ENCODE results near the gene CHERP.
"Not testable (repeated sequence)": the region's sequence is repeated elsewhere in the genome, so short reads cannot be mapped to it uniquely, and the experiment has no call there.

The CHERP gene

DNA sequence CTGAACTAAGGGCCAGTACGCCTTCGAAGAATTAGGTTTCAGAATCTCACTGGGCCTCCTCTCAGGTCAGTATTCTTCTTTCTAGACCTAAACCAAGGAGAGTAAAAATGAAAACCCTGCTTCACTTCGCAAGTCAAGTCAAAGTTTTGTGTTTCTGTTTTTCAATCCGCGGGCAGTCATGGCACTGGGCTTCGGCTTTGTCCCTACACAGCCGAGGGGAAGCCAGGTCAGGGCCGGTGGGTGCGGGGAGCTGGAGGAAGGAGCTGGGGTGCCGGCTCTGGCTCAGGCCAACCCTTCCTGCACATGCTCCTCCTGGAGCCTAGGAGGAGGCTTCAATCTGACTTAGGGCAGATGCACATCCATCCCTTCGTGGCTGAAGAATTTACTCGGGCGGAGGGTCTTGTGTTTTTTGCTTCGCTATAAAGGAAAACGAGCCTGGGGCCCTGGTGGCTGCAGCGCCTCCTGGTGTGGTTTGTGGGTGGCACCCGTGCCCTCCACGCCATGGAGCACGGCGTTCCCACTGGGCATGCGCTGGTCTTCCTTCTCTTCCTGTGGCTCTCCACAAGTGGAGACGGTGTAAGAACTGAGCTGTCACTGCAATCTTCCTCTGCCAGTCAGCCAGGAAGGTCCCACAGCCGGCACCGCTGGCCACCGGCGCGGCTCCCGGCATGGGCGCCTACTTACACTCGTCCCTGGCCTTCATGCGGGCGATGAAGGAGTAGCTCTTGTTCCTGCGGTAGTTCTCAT lies 23.6 kb downstream of the CHERP start:
- DNase-seq = no peak

DNA sequence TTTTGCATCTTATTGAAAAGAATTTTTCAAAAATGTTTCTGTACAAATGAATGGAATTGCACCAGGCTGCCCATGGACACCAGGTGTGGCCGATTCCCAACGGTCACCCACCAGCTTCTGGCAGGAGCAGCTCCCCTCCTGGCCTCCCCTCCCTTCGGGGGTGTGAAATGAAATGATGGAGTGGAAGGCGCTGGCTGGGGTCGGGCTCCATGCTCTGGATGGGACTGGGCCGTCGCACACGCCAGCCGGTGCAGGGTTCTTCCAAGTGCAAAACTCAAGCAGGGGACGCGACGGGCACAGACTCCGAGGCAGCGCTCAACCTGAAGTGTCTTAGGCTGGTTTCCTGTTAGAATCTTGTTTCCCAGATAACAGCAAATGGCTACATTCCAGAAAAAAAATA lies 24.2 kb downstream of the CHERP start:
- DNase-seq = no peak

DNA sequence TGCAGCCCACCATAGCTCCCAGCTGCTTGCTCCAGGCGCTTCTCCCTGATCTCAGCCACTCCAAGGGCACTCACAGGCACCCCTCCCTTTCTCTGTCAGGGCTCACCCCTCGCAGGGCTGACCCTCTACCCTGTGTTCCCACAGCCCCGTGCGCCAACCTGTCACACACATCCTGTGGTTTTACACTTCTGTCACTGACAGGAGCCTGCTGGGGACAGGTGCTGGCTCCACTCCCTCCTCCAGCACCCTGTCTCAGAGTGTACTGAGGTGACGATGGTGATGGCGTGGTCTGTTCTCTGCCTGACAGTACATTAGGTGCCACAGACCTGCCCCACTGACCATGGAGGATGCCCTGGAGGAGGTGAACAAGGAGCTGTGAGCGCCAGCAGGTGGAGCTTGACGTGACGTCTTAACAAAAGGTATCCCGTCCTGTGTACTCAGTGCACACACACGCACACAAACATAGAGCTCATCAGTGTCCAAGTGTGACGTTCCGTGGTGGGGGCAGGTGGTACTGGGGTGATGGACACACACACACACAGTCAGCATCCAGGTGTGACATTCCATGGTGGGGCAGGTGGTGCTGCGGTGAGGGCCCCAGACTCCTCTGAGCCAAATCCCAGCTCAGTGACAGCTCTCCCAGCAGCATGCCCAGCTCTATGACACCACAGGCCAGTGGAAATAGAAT lies 25.2 kb downstream of the CHERP start:
- DNase-seq = no peak

DNA sequence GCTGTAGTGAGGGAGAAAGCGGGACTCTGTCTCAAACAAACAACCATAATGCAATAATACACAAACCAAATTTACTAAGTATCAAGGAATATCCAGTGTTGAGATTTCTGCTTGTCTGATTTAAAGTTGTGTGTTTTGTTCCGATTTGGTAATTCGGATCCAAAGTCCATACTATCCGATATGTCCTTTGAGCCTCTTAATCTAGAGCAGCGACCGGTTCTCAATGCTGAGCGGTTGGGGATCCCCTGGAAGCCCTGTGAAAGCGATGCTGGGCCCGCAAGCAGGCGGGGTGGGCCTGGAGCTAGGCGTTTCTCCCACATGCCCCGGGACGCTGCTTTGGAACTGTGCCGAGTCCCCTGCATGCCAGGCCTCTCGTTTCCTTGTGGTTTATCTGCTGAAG lies 25.9 kb downstream of the CHERP start:
- DNase-seq = no peak

DNA sequence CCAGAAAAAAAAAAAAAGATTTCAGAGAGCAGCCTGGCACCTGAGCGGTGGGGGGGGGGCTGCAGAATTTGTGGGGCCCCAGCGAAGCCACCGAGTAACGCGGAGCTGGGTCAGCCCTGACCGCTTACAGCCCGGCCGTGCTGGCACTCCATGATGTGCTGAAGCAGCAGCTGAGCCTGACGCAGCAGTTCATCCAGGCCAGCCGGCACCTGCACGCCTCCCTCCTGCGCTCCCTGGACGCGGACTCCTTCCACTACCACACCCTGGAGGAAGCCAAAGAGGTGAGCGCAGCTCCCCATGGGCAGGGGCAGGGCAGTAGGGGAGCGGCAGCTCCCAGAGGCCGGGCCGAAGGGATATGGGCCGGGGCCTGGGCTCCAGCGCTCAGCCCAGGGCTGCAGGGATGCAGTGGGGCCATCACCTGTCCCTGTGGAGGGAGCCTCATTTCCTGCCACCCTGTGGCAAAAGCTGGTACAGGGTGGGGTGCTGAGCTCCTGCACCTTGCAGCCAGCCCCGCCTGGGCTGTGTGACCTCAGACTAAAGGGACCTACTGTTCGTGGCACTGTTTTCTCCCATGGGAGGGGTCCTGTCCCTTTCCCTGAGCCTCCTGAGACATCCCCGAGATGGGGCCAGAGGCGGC lies 27.7 kb downstream of the CHERP start:
- no peak for DNase-seq

DNA sequence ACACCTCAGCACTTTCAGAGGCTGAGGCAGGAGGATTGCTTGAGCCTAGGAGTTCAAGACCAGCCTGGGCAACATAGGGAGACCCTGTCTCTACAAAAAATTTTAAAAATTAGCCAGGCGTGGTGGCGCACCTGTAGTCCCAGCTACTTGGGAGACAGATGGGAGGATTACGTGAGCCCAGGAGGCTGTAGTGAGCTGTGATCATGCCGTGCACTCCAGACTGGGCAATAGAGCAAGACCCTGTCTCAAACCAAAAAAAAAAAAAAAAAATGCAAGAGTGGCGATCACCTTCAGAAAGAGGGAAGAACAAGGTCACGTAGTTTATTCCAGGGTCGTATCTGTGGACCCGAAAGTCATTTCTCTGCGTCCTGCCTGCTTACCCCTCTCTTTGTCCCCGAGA lies 29.6 kb downstream of the CHERP start:
- DNase-seq = not testable (repeated sequence)

DNA sequence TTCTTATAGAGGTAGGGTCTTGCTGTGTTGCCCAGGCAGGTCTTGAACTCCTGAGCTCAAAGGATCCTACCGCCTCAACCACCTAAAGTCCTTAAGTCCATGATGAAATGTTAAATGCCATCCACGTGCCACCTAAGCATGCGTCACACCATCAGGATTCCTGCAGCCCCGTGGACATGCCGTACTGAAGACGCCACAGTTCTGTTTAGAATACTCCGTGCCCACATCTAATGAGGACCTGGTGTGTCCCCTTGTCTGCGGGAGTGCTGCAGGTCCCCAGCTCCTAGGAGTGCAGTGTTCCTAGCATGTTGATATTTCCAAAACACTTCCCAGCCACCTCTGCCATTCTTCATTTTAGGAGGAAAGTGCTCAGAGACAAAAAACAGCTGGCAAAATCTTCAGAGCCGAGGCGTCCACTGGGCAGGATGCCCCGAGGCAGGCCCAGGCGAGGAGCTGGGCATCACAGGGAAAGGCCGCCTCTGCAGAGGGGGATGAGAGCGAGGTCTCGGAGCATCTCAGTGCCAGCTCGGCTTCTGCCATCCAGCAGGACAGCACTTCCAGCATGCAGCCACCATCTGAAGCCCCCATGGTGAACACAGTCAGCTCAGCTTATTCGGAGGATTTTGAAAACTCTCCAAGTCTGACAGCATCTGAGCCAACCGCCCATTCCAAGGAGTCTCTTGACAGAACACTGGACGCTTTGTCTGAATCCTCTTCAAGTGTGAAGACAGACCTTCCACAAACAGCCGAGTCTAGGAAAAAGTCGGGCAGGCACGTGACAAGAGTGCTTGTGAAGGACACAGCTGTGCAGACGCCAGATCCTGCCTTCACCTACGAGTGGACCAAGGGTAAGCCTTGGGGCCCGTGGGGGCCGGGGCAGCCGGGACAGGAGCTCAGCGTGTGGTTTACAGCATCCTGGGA lies 32.8 kb downstream of the CHERP start:
- no peak for DNase-seq

DNA sequence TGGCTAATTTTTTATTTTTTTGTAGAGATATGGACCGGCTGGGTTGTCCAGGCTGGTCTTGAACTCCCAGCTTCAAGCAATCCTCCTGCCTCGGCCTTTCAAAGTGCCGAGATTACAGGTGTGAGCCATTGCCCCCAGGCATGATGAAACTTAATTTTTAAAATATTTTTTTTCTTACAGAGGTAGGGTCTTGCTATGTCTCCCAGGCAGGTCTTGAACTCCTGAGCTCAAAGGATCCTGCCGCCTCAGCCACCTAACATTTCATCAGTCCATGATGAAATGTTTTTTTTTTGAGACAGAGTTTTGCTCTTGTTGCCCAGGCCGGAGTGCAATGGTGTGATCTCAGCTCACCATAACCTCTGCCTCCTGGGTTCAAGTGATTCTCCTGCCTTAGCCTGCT lies 33.7 kb downstream of the CHERP start:
- DNase-seq = no peak

DNA sequence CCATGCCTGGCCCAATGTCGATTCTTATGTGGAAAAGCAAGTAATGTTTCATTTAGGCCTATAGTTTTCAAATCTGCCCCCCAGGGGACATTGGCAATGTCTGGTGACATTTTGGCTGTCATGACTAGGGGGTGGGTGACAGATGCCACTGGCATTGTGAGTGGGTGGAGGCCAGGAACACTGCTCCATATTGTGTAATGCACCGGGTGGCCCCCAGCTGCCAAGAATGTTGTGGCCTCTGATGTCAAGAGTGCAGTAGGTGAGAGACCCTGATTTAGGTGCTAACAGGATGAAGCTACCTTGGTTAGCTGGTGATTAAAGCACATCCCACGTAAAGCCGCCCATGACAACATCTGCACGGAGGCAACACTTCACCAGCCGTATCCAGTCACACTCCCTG lies 35.3 kb downstream of the CHERP start:
- DNase-seq = no peak

DNA sequence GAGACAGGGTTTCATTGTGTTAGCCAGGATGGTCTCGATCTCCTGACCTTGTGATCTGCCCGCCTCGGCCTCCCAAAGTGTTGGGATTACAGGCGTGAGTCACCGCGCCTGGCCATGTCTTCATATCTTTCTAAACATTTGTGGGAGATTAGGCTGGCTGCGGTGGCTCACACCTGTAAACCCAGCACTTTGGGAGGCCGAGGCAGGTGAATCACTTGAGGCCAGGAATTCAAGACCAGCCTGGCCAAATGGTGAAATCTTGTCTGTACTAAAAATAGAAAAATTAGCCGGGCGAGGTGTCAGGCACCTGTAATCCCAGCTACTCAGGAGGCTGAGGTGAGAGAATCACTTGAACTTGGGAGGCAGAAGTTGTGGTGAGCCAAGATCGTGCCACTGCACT lies 36.1 kb downstream of the CHERP start:
- DNase-seq = not testable (repeated sequence)

DNA sequence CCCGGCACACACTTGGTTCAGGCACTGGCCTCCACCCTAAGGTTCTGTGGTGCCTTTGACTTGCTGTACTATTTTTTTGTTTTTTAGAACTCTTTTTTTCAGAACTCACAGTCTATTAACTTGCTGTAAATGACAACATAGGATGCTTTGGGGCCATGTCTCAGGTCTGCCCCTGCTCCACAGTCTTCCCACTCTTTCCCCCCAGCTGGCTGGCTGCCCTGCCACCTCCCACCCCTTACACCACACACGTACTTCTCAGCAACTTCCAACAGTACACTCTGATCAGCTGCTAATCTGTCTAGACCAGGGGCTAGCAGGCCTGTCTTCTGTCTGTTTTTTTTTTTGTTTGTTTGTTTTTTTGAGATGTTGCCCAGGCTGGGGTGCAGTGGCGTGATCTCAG lies 38.0 kb downstream of the CHERP start:
- no peak for DNase-seq

DNA sequence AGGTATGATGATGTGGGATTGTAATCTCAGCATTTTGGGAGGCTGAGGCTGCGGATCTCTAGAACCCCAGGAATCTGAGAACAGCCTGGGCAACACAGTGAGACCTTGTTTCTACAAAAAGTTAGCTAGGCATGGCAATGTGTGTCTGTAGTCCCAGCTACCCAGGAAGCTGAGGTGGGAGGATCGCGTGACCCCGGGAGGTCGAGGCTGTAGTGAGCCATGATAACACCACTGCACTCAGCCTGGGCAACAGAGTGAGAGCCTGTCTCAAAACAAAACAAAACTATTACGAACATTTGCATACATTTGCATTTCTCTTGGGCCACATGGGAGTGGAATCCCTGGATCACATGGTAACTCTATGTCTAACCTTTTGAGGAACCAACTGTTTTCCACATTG lies 44.4 kb downstream of the CHERP start:
- no peak for DNase-seq

DNA sequence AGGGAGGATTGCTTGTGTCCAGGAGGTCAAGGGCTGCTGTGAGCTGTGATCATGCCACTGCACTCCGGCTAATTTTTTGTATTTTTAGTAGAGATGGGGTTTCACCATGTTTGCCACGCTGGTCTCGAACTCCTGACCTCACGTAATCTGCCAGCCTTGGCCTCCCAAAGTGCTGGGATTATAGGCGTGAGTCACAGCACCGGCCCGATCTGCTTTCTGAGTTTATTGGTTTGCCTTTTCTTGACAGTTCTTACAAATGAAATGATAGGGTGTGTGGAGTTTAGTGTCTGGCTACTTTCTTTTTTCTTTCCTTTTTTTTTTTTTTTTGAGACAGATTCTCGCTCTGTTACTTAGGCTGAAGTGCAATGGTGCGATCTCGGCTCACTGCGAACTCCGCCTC lies 45.2 kb downstream of the CHERP start:
- DNase-seq = no peak

DNA sequence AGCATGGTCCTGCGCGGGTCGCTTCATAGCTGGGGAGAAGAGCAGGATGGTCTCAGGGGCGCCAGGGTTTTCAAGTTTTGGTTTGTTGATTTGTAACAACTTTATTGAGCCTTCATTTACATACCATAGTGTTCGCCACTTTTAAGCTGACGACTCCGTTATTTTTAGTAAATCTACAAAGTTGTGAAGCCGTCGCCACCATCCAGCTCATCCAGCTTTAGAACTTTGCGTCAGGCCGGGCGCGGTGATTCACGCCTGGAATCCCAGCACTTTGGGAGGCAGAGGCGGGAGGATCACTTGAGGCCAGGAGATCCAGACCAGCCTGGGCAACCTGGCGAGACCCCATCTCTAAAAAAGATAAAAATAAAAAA lies 45.6 kb downstream of the CHERP start:
- no peak for DNase-seq

DNA sequence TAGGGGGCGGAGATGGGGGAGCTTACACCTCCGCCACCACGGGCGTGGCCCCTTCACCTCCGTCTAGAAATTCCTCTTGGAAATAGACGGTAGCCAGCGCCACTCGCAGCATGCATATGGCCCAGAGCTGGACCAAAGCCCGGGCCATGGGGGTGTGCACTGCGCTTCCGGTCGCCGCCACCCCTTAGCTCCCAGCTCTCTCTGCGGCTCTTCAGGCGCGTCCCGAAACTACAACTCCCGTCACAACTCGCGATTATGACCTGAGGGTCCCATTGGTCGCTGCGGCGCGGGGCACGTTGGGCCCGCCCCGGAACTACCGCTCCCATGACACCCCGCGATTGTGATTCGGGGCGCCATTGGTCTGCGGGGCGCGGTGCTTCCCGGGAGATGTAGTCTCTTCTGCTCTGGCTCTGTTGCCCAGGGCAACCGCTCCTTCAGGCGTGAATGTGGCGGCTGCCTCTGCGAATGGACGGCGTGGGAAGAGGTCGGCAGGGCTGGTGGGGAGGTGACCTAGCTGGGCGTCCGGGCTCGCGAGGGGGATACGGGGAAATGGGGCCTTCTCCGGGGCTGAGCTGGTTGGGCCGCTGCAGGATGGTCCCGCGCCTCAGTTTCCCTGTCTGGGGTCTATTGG lies 46.1 kb downstream of the CHERP start, which contains the start of the genes C19orf44 and CALR3:
C19orf44 (plus strand) TSS at position 413 of the 631 bp plus-strand sequence. CDS start 4,399 bp downstream, outside the sequence.
CALR3 (minus strand) TSS at position 186 of the 631 bp plus-strand sequence; CDS start at position 148, 38 bp downstream.
- peak; percentile 96 for DNase-seq

DNA sequence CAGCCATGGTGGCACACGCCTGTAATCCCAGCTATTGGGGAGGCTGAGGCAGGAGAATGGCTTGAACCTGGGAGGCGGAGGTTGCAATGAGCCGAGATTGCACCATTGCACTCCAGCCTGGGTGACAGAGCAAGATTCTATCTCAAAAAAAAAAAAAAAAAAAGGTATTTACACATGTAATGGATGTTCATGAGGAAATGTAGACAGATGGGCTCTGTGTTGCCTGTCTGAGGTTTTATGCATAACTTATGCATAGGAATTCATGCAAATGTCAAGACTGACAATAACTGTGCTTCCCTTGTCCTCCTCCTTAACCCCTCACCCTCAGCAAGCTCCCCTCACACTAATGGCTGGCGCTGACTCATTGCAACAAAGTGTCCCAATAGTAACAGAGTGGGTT lies 55.8 kb downstream of the CHERP start:
- not testable (repeated sequence) for DNase-seq

DNA sequence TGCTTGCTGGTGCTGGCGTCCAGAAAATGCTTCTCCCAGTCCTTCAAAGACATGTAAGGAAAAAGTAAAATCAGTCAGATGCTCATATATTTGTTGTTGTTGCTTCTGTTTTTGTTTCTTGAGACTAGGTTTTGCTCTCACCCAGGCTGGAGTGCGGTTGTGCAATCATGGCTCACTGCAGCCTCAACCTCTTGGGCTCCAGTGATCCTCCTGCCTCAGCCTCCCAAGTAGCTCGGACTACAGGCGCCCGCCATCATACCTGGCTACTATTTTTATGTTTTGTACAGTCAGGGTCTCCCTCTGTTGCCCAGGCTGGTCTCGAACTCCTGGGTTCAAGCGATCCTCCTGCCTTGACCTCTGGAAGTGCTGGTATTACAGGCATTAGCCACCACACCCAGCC lies 59.5 kb downstream of the CHERP start:
- DNase-seq = no peak

DNA sequence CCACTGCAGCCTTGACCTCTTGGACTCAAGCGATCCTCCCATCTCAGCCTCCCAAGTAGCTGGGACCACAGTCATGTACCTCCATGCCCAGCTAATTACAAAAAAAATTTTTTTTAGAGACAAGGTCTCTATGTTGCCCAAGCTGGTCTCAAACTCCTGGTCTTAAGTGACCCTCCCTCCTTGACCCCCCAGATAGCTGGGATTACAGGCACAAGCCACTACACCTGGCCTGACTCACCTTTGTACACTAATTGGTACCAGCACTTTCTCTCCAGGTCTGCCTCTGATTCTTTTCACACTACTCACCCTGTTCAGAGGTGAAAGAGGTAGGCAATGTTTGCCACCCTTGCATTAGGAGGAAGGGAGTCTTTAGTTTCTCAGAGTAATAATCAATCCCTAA lies 64.9 kb downstream of the CHERP start:
- DNase-seq = no peak

DNA sequence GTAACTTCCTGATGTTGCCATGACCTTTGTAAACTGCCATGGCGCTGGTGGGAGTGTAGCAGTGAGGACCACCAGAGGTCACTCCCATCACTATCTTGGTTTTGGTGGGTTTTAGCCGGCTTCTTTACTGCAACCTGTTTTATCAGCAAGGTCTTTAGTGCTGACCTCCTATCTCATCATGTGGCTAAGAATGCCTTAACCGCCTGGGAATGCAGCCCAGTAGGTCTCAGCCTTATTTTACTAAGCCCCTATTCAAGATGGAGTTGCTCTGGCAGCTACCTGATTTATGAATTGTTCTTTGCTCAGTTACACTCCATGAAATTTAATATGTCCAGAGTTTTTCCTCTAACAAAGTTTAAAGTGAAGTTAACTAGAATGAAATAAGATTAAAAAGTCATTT lies 65.8 kb downstream of the CHERP start:
- DNase-seq = no peak

DNA sequence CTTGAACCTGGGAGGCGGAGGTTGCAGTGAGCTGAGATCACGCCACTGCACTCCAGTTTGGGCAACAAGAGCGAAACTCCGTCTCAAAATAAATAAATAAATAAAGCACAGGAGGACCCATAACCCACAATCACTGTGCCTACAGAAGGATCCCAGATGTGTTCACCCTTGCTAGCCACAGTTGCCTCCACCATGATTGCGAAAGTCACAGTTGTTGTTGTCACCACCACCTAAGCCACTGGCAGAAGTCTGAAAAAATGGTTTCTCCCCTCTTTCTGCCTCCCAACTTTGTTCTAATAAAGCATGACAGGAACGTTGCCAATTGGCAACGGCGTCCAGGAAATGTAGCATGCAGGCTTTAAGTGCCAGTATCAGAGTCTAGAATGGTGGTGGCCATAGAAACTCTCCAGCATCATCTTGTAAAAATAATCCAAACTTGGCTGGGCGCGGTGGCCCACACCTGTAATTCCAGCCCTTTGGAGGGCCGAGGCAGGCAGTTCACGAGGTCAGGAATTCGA lies 68.3 kb downstream of the CHERP start:
- DNase-seq = no peak

DNA sequence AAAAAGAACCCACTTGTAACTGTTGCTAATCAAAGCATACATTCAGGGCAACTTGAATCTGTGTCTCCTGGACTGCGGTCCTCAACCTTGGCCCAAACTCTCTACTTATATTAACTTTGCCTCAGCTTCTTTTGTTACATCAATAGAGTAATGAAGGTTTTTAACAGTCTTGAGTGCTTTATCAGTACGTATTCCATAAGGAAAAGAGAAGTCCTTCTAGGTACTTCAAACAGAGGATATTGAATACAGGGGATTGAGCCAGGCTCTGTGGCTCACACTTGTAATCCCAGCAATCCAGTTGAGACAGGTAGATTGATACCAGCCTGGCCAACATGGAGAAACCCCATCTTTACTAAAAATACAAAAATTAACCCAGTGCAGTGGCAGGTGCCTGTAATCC lies 69.2 kb downstream of the CHERP start:
- DNase-seq = no peak

DNA sequence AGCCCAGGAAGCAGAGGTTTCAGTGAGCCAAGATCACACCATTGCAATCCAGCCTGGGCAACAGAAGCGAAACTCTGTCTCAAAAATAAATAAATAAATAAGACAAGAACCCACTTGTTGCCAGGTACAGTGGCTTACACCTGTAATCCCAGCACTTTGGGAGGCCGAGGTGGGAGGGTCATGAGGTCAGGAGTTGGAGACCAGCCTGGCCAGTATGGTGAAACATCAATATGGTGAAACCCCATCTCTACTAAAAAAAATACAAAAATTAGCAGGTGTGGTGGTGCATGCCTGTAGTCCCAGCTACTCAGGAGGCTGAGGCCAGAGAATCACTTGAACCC lies 69.7 kb downstream of the CHERP start:
- DNase-seq = not testable (repeated sequence)
